Right cardiac atrium (tissue), 5 donors: ENCODE results near the gene ALG12. TPM values are rescaled to one million over a fixed set of nuclear protein-coding genes. Genes with fewer than 3 reads are reported as not detected.

Source experiments
- ATAC-seq, 2 donors: fragments of 200-7000 bp; cut with Tn5 transposase; one replicate each; pipeline versions ENCODE4 v1.8.0 to v1.9.1; 2020; ENCODE audit warnings: moderate library complexity in 2 of 2, mild to moderate bottlenecking in 1 of 2
- DNase-seq, 3 donors: peaks; one replicate each; pipeline ENCODE4 v3.0.0-alpha.2; 2020
- H3K27ac ChIP-seq: one replicate; pipeline ENCODE4 v1.5.1; 2013; ENCODE audit warnings: mild to moderate bottlenecking, low read length, control low read depth, moderate library complexity
- H3K27me3 ChIP-seq: one replicate; pipeline ENCODE4 v1.6.1; 2013; ENCODE audit not compliant: control insufficient read depth, insufficient read depth
- H3K4me1 ChIP-seq: one replicate; pipeline ENCODE4 v1.6.1; 2013; ENCODE audit warnings: low read length; ENCODE audit not compliant: control insufficient read depth, insufficient read depth
- H3K4me3 ChIP-seq: one replicate; pipeline ENCODE4 v1.5.1; 2013; ENCODE audit warnings: low read length, control low read depth
- H3K9me3 ChIP-seq: one replicate; pipeline ENCODE4 v1.6.1; 2013; ENCODE audit warnings: low read length; ENCODE audit not compliant: control insufficient read depth
- WGBS: extraction: QIAGEN DNeasy Blood & Tissue Kit; methylation state at CpG from one replicate; pipeline ENCODE4 v1.1.7; 2013; 5-methylcytosine and 5-hydroxymethylcytosine counted together
- intact Hi-C, 4 donors: fragments of 100-400 bp; cut with DNase I; formaldehyde crosslinking; loops; one replicate each; pipeline versions ENCODE4 v1.11.0 to v1.14.0; 2022 to 2023
- polyA plus RNA-seq: library from polyadenylated mRNA; stranded (reverse); fragments of 200-250 nt; gene quantifications from one replicate; pipeline ENCODE4 v1.2.3, GENCODE V29; 2013
- total RNA-seq, 4 donors: library from RNA; stranded (reverse); fragmentation: NEBNext Ultra II Directional; extraction: Animal tissue kit (Norgen Biotek cat#: 25700); gene quantifications; one replicate each; pipeline ENCODE4 v1.2.1, GENCODE V29; 2021
- donor health status: healthy with polysubstance abuse.
- donor health status: DM: no; HTN: yes; CAD: no.
- donor health status: DM: no; HTN: no; CAD: no.
- donor health status: DM: no; HTN: yes; CAD: no; lungs with severe emphysema.
- donor health status: DM: yes; HTN: yes; CAD: no.

Gene ALG12
- total and polyA plus RNA-seq, 5 donors = 13.0 to 19.7 (median 16.2) TPM

- Histone ChIP-seq H3K27ac (no peak overlapping the region), H3K4me1 (peaks cover 15% of the 10 kb centered on the region), H3K27me3 (no peaks in the 10 kb centered on the region), H3K4me3 (no peak overlapping the region), H3K9me3 (no peaks in the 10 kb centered on the region)
- intact Hi-C loops = no loop called here
- DNase-seq (peak; percentile 13 to 53 (median 42)), ATAC-seq (no peak)
- 91% methylated on average over 20 of the region's 20 CpGs for WGBS
Observed at GRCh38 chr22:49956914-49957825, 38.9 kb upstream of the ALG12 start.

DNA sequence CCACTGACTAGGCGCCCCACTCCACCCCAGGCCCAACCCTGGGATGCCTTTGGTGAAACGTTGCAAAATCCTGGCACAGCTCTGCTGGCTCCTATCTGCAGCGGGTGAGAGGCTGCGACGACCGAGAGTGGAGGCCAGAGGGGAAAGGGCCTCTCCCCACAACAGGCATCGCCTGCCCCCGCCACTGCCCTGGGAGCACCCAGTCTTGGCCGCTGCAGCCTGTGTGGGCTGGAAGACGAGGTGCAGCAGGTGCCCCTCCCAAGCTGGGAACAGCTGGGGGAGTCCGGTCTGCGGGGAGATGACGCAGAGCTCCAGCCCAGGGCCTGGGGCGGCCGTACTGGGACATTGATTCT, 38.2 kb upstream of the ALG12 start:
- DNase-seq = peak; percentile 29 to 52 (median 48)
- WGBS = 72% methylated on average over 15 of the region's 15 CpGs

GRCh38 chr22:49955581-49956417, 37.6 kb upstream of the ALG12 start:
- Histone ChIP-seq H3K4me1 (peaks cover 15% of the 10 kb centered on the region), H3K9me3 (no peaks in the 10 kb centered on the region), H3K27me3 (no peaks in the 10 kb centered on the region), H3K27ac (no peak overlapping the region), H3K4me3 (no peak overlapping the region)
- ATAC-seq = no peak
- peak in 1 of 3 donors; percentile 49 for DNase-seq
- WGBS = 91% methylated on average over 22 of the region's 22 CpGs
- intact Hi-C loops = no loop called here

More for the DNA sequence above, 38.2 kb upstream of the ALG12 start:
- no peak overlapping the region for H3K4me3 ChIP-seq
- H3K27ac ChIP-seq = no peak overlapping the region
- intact Hi-C loops = no loop called here
- no peak for ATAC-seq
- H3K4me1 ChIP-seq = peaks cover 15% of the 10 kb centered on the region
- no peaks in the 10 kb centered on the region for H3K9me3 ChIP-seq
- no peaks in the 10 kb centered on the region for H3K27me3 ChIP-seq

- Histone ChIP-seq H3K4me3 (no peak overlapping the region), H3K27ac (peak overlapping the region; percentile 72), H3K9me3 (no peaks in the 10 kb centered on the region), H3K4me1 (peaks cover 15% of the 10 kb centered on the region), H3K27me3 (no peaks in the 10 kb centered on the region)
- ATAC-seq (no peak), DNase-seq (peak; percentile 21 to 66 (median 56))
- intact Hi-C loops = no loop called here
- WGBS = 62% methylated on average over 15 of the region's 15 CpGs
Observed at GRCh38 chr22:49954991-49955580, 36.8 kb upstream of the ALG12 start.

DNA sequence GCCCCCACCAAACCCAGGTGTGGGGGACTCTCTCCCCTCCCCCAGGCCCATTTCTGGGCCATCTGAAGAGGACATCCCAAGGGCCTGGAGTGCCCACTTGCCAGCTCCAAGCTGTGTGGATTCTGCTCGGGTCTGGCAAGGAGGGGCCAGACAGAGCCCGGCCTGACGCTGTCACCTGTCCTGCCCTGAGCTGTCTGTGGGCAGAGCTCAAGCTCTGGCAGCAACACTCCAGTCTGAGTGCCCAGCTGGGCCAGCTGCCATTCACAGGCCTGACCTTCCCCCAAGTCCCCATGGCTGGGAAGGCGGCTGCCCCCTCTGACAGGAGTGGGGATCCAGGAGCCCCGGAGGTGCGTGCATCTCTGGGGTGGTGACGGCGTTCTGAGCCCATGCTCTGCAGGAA, 36.1 kb upstream of the ALG12 start:
- H3K4me3 ChIP-seq = no peak overlapping the region
- intact Hi-C loops = no loop called here
- H3K27ac ChIP-seq = peak overlapping the region; percentile 72
- ATAC-seq (peak; percentile 59 to 61), DNase-seq (peak; percentile 67 to 85 (median 83))
- H3K27me3 ChIP-seq = no peaks in the 10 kb centered on the region
- peaks cover 11% of the 10 kb centered on the region for H3K4me1 ChIP-seq
- H3K9me3 ChIP-seq = no peaks in the 10 kb centered on the region
- 66% methylated on average over 8 of the region's 8 CpGs for WGBS

- ATAC-seq = peak; percentile 13 to 27
Observed at GRCh38 chr22:49953680-49954344, 35.6 kb upstream of the ALG12 start.

GRCh38 chr22:49953027-49953679, 34.9 kb upstream of the ALG12 start:
- intact Hi-C loops = no loop called here
- H3K4me3 ChIP-seq = no peak overlapping the region
- H3K27ac ChIP-seq = peak overlapping the region; percentile 72
- H3K27me3 ChIP-seq = no peaks in the 10 kb centered on the region
- no peaks in the 10 kb centered on the region for H3K9me3 ChIP-seq
- peak in 2 of 3 donors; percentile 64 to 73 for DNase-seq
- H3K4me1 ChIP-seq = peaks cover 11% of the 10 kb centered on the region
- ATAC-seq = peak in 1 of 2 donors; percentile 7
- 68% methylated on average over 20 of the region's 20 CpGs for WGBS

More at GRCh38 chr22:49953680-49954344, 35.6 kb upstream of the ALG12 start:
- peak; percentile 23 to 75 (median 72) for DNase-seq
- no peaks in the 10 kb centered on the region for H3K27me3 ChIP-seq
- WGBS = 47% methylated on average over 18 of the region's 18 CpGs
- H3K4me3 ChIP-seq = no peak overlapping the region
- peak overlapping the region; percentile 72 for H3K27ac ChIP-seq
- peaks cover 11% of the 10 kb centered on the region for H3K4me1 ChIP-seq
- H3K9me3 ChIP-seq = no peaks in the 10 kb centered on the region
- intact Hi-C loops = no loop called here

DNA sequence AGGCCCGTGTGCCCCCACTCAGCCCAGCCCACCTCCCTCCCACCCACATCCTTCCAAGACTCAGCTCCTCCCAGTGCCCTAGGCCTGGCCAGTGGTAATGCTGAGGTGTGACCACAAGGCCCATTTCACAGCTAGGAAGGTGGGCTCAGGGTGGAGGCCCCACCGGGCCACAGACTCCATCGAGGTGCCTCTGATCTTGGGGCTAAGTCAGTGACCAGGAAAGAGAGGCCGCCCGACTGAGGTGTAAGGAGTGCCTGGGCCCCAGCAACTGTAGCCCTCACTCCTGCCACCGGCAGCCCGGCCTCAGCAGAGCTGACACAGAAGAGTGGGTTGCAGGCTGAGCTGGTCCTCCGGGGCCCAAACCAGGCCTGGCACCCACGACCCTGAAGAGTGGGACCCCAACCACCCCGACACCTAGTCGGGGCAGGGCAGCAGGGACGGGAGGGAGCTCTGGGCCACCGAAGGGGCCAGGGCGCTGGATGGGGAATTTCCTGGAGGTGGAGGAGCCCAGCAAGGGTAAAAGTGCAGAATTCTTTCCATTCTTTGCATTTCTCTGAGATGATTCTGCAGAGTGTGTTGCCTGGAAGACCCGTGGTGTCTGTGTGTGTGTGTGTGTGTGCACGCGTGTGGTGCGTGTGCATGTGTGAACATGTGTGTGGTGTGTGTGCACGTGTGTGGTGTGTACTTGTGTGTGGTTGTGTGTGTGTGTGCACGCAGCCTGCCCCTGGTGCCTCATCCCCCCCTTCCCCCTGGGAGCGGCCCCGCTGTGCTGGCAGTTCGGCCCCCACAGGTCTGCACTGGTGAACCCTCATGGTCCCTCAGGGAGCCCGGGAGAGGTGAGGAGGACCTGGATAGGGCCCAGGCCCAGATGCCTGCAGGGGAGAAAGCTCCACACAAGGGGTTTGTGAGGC, 34.0 kb upstream of the ALG12 start:
- intact Hi-C loops = no loop called here
- WGBS = 66% methylated on average over 24 of the region's 24 CpGs
- Histone ChIP-seq H3K4me3 (no peak overlapping the region), H3K4me1 (peaks cover 11% of the 10 kb centered on the region), H3K27ac (no peak overlapping the region), H3K27me3 (no peaks in the 10 kb centered on the region), H3K9me3 (no peaks in the 10 kb centered on the region)
- DNase-seq (peak in 2 of 3 donors; percentile 50 to 53), ATAC-seq (no peak)

DNA sequence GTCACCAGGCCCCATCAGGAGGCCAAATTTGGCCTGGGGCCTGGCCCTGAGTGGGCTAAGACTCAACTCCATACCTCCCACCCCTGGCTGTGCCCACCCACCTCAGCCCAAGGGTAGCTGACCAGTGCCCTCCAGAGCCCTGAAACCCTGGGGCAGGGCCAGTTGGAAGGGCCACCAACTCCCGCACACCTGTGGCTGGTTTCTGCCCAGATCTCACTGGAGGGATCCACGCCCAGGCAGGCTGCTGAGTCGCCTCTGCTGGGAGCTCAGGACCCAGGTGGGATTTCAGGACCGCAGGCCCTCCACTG, 33.4 kb upstream of the ALG12 start:
- intact Hi-C loops = no loop called here
- Histone ChIP-seq H3K4me1 (peaks cover 11% of the 10 kb centered on the region), H3K4me3 (no peak overlapping the region), H3K9me3 (no peaks in the 10 kb centered on the region), H3K27me3 (no peaks in the 10 kb centered on the region), H3K27ac (no peak overlapping the region)
- 95% methylated on average over 4 of the region's 4 CpGs for WGBS
- ATAC-seq (no peak), DNase-seq (peak in 1 of 3 donors; percentile 46)
